ENCODE measurements around the gene GREB1L. TPM values are rescaled to one million over a fixed set of nuclear protein-coding genes. Genes with fewer than 3 reads are reported as not detected.

The GREB1L gene
- total RNA-seq, 2 experiments from 2014 or later = not detected

GRCh38 chr18:21383031-21383430, 141.0 kb downstream of the GREB1L start:
- no peak overlapping the region for H2AFZ ChIP-seq (ENCODE audit: low read length)
- no peaks in the 10 kb centered on the region for H4K20me1 ChIP-seq (ENCODE audit: insufficient read depth, low read length)
- no TSS peak for BruUV-seq (replicated peaks)
- H3K36me3 ChIP-seq (ENCODE audit: insufficient read depth, low read length) = no peaks in the 10 kb centered on the region
- H3K4me3 ChIP-seq (ENCODE audit: low read depth, low read length, poor library complexity, severe bottlenecking) = no peak overlapping the region
- H3K4me1 ChIP-seq (ENCODE audit: insufficient read depth, low read length, poor library complexity, severe bottlenecking) = no peaks in the 10 kb centered on the region
- ChIA-PET CTCF (ENCODE audit: unreplicated experiment) (no interaction called here), POLR2A (no interaction called here)
- no peaks in the 10 kb centered on the region for H3K9me2 ChIP-seq (ENCODE audit: insufficient read depth, low read length)
- TF ChIP-seq EZH2phosphoT487 (IDR thresholded peaks at IDR 0.05; ENCODE audit: borderline replicate concordance, low read depth, low read length) (no peak), CTCF (conservative IDR thresholded peaks at IDR 0.05; ENCODE audit: low read length) (no peak)
- intact Hi-C loops (cut with micrococcal nuclease; ENCODE audit: unreplicated experiment) = loop anchor here (10.0 kb wide), 1 partner anchor 48 kb away; no protein-coding TSS in a partner anchor
- no peak overlapping the region for H3K27ac ChIP-seq (ENCODE audit: low read depth, low read length, poor library complexity, severe bottlenecking)
- H3K4me2 ChIP-seq (ENCODE audit: low read length) = no peak overlapping the region
- H3K79me2 ChIP-seq (ENCODE audit: insufficient read depth, low read depth, low read length) = no peaks in the 10 kb centered on the region
- no peaks in the 10 kb centered on the region for H3K9me3 ChIP-seq (ENCODE audit: low read length)
- DNase-seq (ENCODE audit: low spot score) = no peak

- Histone ChIP-seq H3K27ac (ENCODE audit: low read depth, low read length, poor library complexity, severe bottlenecking) (no peak overlapping the region), H3K4me3 (ENCODE audit: low read depth, low read length, poor library complexity, severe bottlenecking) (no peak overlapping the region), H3K4me1 (ENCODE audit: insufficient read depth, low read length, poor library complexity, severe bottlenecking) (no peaks in the 10 kb centered on the region), H3K9me2 (ENCODE audit: insufficient read depth, low read length) (no peaks in the 10 kb centered on the region), H3K9me3 (ENCODE audit: low read length) (no peaks in the 10 kb centered on the region), H2AFZ (ENCODE audit: low read length) (no peak overlapping the region), H4K20me1 (ENCODE audit: insufficient read depth, low read length) (no peaks in the 10 kb centered on the region), H3K4me2 (ENCODE audit: low read length) (no peak overlapping the region), H3K36me3 (ENCODE audit: insufficient read depth, low read length) (no peaks in the 10 kb centered on the region), H3K79me2 (ENCODE audit: insufficient read depth, low read depth, low read length) (no peaks in the 10 kb centered on the region)
- TF ChIP-seq EZH2phosphoT487 (IDR thresholded peaks at IDR 0.05; ENCODE audit: borderline replicate concordance, low read depth, low read length) = no peak
- TF ChIP-seq CTCF (conservative IDR thresholded peaks at IDR 0.05; ENCODE audit: low read length) = no peak
- CTCF ChIA-PET (ENCODE audit: unreplicated experiment) = no interaction called here
- no peak for DNase-seq (ENCODE audit: low spot score)
- no TSS peak for BruUV-seq (replicated peaks)
- intact Hi-C loops (cut with micrococcal nuclease; ENCODE audit: unreplicated experiment) = loop anchor here (10.0 kb wide), 1 partner anchor 52 kb away; no protein-coding TSS in a partner anchor
- POLR2A ChIA-PET = interaction anchor here (0.6 kb wide), 1 partner anchor 1024 kb away, joined by 3 read pairs; no protein-coding TSS in a partner anchor
These were observed 144.7 kb downstream of the GREB1L start for GRCh38 chr18:21386523-21387240.

GRCh38 chr18:21387886-21388285, 145.9 kb downstream of the GREB1L start:
- no peak overlapping the region for H3K4me2 ChIP-seq (ENCODE audit: low read length)
- H3K36me3 ChIP-seq (ENCODE audit: insufficient read depth, low read length) = no peaks in the 10 kb centered on the region
- H3K27ac ChIP-seq (ENCODE audit: low read depth, low read length, poor library complexity, severe bottlenecking) = no peak overlapping the region
- no peaks in the 10 kb centered on the region for H3K9me2 ChIP-seq (ENCODE audit: insufficient read depth, low read length)
- H4K20me1 ChIP-seq (ENCODE audit: insufficient read depth, low read length) = no peaks in the 10 kb centered on the region
- H3K4me1 ChIP-seq (ENCODE audit: insufficient read depth, low read length, poor library complexity, severe bottlenecking) = no peaks in the 10 kb centered on the region
- TF ChIP-seq CTCF (conservative IDR thresholded peaks at IDR 0.05; ENCODE audit: low read length) = no peak
- TF ChIP-seq EZH2phosphoT487 (IDR thresholded peaks at IDR 0.05; ENCODE audit: borderline replicate concordance, low read depth, low read length) = no peak
- no peaks in the 10 kb centered on the region for H3K79me2 ChIP-seq (ENCODE audit: insufficient read depth, low read depth, low read length)
- H2AFZ ChIP-seq (ENCODE audit: low read length) = no peak overlapping the region
- no peaks in the 10 kb centered on the region for H3K9me3 ChIP-seq (ENCODE audit: low read length)
- CTCF ChIA-PET (ENCODE audit: unreplicated experiment) = no interaction called here
- intact Hi-C loops (cut with micrococcal nuclease; ENCODE audit: unreplicated experiment) = loop anchor here (10.0 kb wide), 1 partner anchor 53 kb away; no protein-coding TSS in a partner anchor
- DNase-seq (ENCODE audit: low spot score) = no peak
- BruUV-seq (replicated peaks) = no TSS peak
- POLR2A ChIA-PET = interaction anchor here (0.6 to 1.4 kb wide), 3 partner anchors 8 to 645 kb away, joined by 3 to 4 read pairs (median 3); no protein-coding TSS in a partner anchor
- no peak overlapping the region for H3K4me3 ChIP-seq (ENCODE audit: low read depth, low read length, poor library complexity, severe bottlenecking)
